OCI-LY7 (cell line): ENCODE data around the gene LINGO3. TPM values are rescaled to one million over a fixed set of nuclear protein-coding genes. Genes with fewer than 3 reads are reported as not detected.

ENCODE experiments used
- BruUV-seq: library from RNA; stranded (reverse); fragments of 400-500 nt; replicated peaks from 2 replicates; lab custom pipeline; 2021; lab: Mats Ljungman, UMichigan
- CTCF ChIA-PET: fragments of 300-600 bp; sonication (Branson Sonifier 250); formaldehyde crosslinking; loops from one replicate; lab custom pipeline; 2022; ENCODE audit warnings: antibody characterized with exemption; ENCODE audit not compliant: unreplicated experiment; lab: Charles Lee
- POLR2A ChIA-PET: fragments of 300-600 bp; sonication (Branson Sonifier 250); formaldehyde crosslinking; loops from one replicate; lab custom pipeline; 2022; ENCODE audit warnings: antibody characterized with exemption; lab: Charles Lee
- DNase-seq: peaks from one replicate; pipeline ENCODE4 v3.0.0-alpha.2; 2015; ENCODE audit warnings: low spot score
- H2AFZ ChIP-seq: fragments of 200-600 bp; sonication (generic), shearing (Covaris generic); 2 replicates; pipeline ENCODE4 v1.6.1; 2014; ENCODE audit warnings: mild to moderate bottlenecking, antibody characterized with exemption, low read length, moderate library complexity
- H3K27ac ChIP-seq: fragments of 200-600 bp; sonication (generic); 2 replicates; pipeline ENCODE4 v1.5.1; 2014; ENCODE audit warnings: mixed run types, low read depth, mild to moderate bottlenecking, moderate library complexity, low read length, inconsistent platforms; ENCODE audit not compliant: poor library complexity, severe bottlenecking
- H3K36me3 ChIP-seq: fragments of 200-600 bp; sonication (generic); 2 replicates; pipeline ENCODE4 v1.6.1; 2014; ENCODE audit warnings: mild to moderate bottlenecking, antibody characterized with exemption, low read length, moderate library complexity, mixed read lengths; ENCODE audit not compliant: insufficient read depth
- H3K4me1 ChIP-seq: fragments of 200-600 bp; sonication (generic); 2 replicates; pipeline ENCODE4 v1.5.1; 2014; ENCODE audit warnings: mild to moderate bottlenecking, low read length; ENCODE audit not compliant: insufficient read depth, poor library complexity, severe bottlenecking
- H3K4me2 ChIP-seq: fragments of 200-600 bp; sonication (generic); 2 replicates; pipeline ENCODE4 v1.6.1; 2014; ENCODE audit warnings: mild to moderate bottlenecking, low read length
- H3K4me3 ChIP-seq: fragments of 200-600 bp; sonication (generic); 2 replicates; pipeline ENCODE4 v1.5.1; 2014; ENCODE audit warnings: mild to moderate bottlenecking, low read depth, low read length; ENCODE audit not compliant: poor library complexity, severe bottlenecking
- H3K79me2 ChIP-seq: fragments of 200-600 bp; sonication (generic); 2 replicates; pipeline ENCODE4 v1.6.1; 2016; ENCODE audit warnings: low read depth, mild to moderate bottlenecking, low read length, moderate library complexity, mixed read lengths; ENCODE audit not compliant: insufficient read depth
- H3K9me2 ChIP-seq: fragments of 200-600 bp; sonication (generic); 2 replicates; pipeline ENCODE4 v1.6.1; 2016; ENCODE audit warnings: mild to moderate bottlenecking, low read length, mixed read lengths; ENCODE audit not compliant: insufficient read depth
- H3K9me3 ChIP-seq: fragments of 200-600 bp; sonication (generic); 2 replicates; pipeline ENCODE4 v1.6.1; 2014; ENCODE audit warnings: mild to moderate bottlenecking, mixed run types, low read length, mixed read lengths
- H4K20me1 ChIP-seq: fragments of 200-600 bp; sonication (generic); 2 replicates; pipeline ENCODE4 v1.6.1; 2014; ENCODE audit warnings: mild to moderate bottlenecking, antibody characterized with exemption, low read length, moderate library complexity, mixed read lengths; ENCODE audit not compliant: insufficient read depth
- CTCF ChIP-seq: fragments of 200-600 bp; sonication (generic); conservative IDR thresholded peaks from 2 replicates; pipeline ENCODE4 v1.5.1; 2014; ENCODE audit warnings: mild to moderate bottlenecking, antibody characterized with exemption, low read length, moderate library complexity, mixed read lengths
- EZH2phosphoT487 ChIP-seq: fragments of 200-600 bp; sonication (generic); IDR thresholded peaks from 2 replicates; pipeline ENCODE4 v1.6.1; 2018; ENCODE audit warnings: low read depth, borderline replicate concordance, mild to moderate bottlenecking, mixed run types, antibody characterized with exemption, low read length, moderate library complexity, mixed read lengths
- intact Hi-C: fragments of 100-400 bp; cut with micrococcal nuclease; formaldehyde crosslinking; loops from one replicate; pipeline ENCODE4 v1.10.0; 2022; ENCODE audit not compliant: unreplicated experiment
- total RNA-seq, 2 experiments: library from RNA; depleted of rRNA in 1 of 2; stranded (reverse); fragments of >200 nt in 1 of 2; shearing (Covaris generic) in 1 of 2; gene quantifications; 2 replicates each; pipeline ENCODE4 v1.2.3, GENCODE V29; 2014 to 2022

Gene LINGO3
- total RNA-seq, 2 experiments from 2014 or later = 0.13 to 0.38 TPM

DNA sequence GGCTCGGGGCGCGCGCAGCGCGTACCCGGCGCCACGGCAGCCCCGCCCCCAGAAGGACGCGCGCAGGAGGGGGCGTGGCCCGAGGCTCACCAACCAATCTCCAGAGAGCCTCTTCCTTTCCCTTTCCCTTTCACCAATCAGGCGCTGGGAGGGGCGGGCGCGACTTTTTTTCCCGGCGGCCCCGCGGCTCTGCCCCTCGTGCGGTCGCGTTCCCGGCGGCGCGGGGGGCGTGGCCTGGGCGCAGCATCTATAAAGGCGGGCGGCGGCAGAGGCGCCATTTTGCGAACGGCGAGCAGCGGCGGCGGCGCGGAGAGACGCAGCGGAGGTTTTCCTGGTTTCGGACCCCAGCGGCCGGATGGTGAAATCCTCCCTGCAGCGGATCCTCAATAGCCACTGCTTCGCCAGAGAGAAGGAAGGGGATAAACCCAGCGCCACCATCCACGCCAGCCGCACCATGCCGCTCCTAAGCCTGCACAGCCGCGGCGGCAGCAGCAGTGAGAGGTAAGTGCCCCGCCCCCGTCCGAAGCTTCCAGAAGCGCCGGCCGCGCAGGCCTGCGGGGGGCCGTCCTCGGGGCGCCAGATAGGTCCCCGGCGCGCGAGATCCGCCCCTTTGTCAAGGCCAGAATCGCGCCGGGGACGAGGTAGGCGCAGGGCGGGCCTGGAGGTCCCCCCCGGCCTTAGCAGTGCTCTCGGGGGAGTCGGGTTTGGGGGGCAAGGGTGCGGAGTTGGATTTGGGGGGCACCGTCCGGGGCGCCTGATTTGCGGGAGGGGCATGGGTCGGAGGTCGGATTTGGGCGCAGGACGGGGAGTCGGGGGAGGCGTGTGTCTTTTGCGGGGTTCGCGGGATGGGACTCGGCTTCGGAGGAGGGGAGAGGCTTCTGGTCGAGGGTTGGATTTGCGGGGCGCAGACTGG lies 38.5 kb downstream of the LINGO3 start:
- Histone ChIP-seq H3K9me3 (no peaks in the 10 kb centered on the region), H2AFZ (no peak overlapping the region), H3K36me3 (peaks cover 46% of the 10 kb centered on the region), H3K79me2 (peaks cover 55% of the 10 kb centered on the region), H3K9me2 (no peaks in the 10 kb centered on the region), H3K4me3 (peak overlapping the region; percentile 87), H3K4me2 (peak overlapping the region; percentile 98), H3K27ac (peak overlapping the region; percentile 93), H3K4me1 (peaks cover 53% of the 10 kb centered on the region), H4K20me1 (peaks cover 10% of the 10 kb centered on the region)
- peak; percentile 96 for DNase-seq
- intact Hi-C loops = no loop called here
- TF ChIP-seq CTCF = no peak; the same call in 1 of the 2 replicates
- no peak for TF ChIP-seq EZH2phosphoT487
- BruUV-seq = no TSS peak
- POLR2A ChIA-PET = interaction anchor here (2.7 kb wide), 1 partner anchor 10 kb away, joined by 11 read pairs; no protein-coding TSS in a partner anchor
- CTCF ChIA-PET = no interaction called here

GRCh38 chr19:2268861-2269243 lies 39.1 kb downstream of the LINGO3 start:
- Histone ChIP-seq H3K79me2 (peaks cover 48% of the 10 kb centered on the region), H4K20me1 (peaks cover 4% of the 10 kb centered on the region; the same call in 1 of the 2 replicates), H3K4me3 (peak overlapping the region; percentile 87), H3K36me3 (peaks cover 40% of the 10 kb centered on the region), H2AFZ (peak overlapping the region; percentile 77; the same call in 1 of the 2 replicates), H3K27ac (peak overlapping the region; percentile 25), H3K4me1 (peaks cover 53% of the 10 kb centered on the region), H3K9me3 (no peaks in the 10 kb centered on the region), H3K4me2 (peak overlapping the region; percentile 82), H3K9me2 (no peaks in the 10 kb centered on the region)
- no peak for TF ChIP-seq CTCF
- TF ChIP-seq EZH2phosphoT487 = no peak
- ChIA-PET POLR2A (no interaction called here), CTCF (no interaction called here)
- DNase-seq = no peak
- BruUV-seq = no TSS peak
- intact Hi-C loops = no loop called here
